RWPE2 (cell line): ENCODE measurements around the gene SPRR5.

ENCODE experiments used
- ATAC-seq: fragments of 200-7000 bp; cut with Tn5 transposase; 3 replicates; pipeline ENCODE4 v1.9.1; 2021; ENCODE audit warnings: low read depth
- DNase-seq: peaks from one replicate; pipeline ENCODE4 v3.0.0-alpha.2; 2020; ENCODE audit warnings: low spot score
- H3K27ac ChIP-seq: fragments of 450-650 bp; 2 replicates; pipeline ENCODE4 v1.5.1; 2017; ENCODE audit warnings: mild to moderate bottlenecking; ENCODE audit not compliant: poor library complexity, severe bottlenecking
- H3K27me3 ChIP-seq: fragments of 250-450 bp; sonication (Bioruptor Pico); 2 replicates; pipeline ENCODE4 v1.5.1; 2021; ENCODE audit warnings: mild to moderate bottlenecking, moderate library complexity; ENCODE audit not compliant: insufficient read depth, poor library complexity, severe bottlenecking
- H3K36me3 ChIP-seq: fragments of 250-450 bp; sonication (Bioruptor Pico); 2 replicates; pipeline ENCODE4 v1.5.1; 2020; ENCODE audit warnings: low read depth, mild to moderate bottlenecking, moderate library complexity
- H3K4me1 ChIP-seq: fragments of 250-450 bp; sonication (Bioruptor Pico); 2 replicates; pipeline ENCODE4 v1.5.1; 2021; ENCODE audit warnings: mild to moderate bottlenecking, moderate library complexity; ENCODE audit not compliant: insufficient read depth, poor library complexity, severe bottlenecking
- H3K4me3 ChIP-seq: fragments of 250-450 bp; sonication (Bioruptor Pico); 2 replicates; pipeline ENCODE4 v1.5.1; 2021; ENCODE audit warnings: mild to moderate bottlenecking, moderate library complexity; ENCODE audit not compliant: severe bottlenecking
- H3K9me3 ChIP-seq: fragments of 250-450 bp; sonication (Bioruptor Pico); 2 replicates; pipeline ENCODE4 v1.5.1; 2021; ENCODE audit warnings: mild to moderate bottlenecking, moderate library complexity; ENCODE audit not compliant: severe bottlenecking
- TF ChIP-seq, protein P1 (sequence below): fragments of 450-650 bp; IDR thresholded peaks from one replicate; pipeline ENCODE4 v1.5.1; 2017; ENCODE audit warnings: mild to moderate bottlenecking, moderate library complexity; ENCODE audit not compliant: poor library complexity, severe bottlenecking

The SPRR5 gene

DNA sequence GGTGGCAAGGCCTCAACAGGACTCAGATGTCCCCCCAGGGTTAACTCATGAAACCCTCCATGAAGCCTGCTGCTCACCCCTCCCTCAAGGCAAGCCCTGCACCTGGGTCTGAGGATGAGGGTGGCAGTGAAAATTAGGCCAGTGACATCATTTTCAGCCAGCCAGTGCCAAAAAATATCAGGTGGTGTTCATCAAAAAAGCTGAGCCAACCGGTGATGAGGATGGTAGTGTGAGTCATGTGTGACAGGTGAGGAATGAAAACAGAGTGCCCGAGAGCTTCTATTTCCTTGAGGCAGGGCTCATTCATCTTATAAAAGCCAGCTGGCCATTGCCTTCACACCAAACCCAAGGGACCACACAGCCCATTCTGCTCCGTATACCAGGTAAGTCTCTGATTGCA, 36.7 kb downstream of the SPRR5 start, which contains the start of gene SPRR1A:
Gene SPRR1A (plus strand): TSS at position 339 of the 400 bp plus-strand sequence. CDS start 1,150 bp downstream, outside the sequence.
- no peaks in the 10 kb centered on the region for H3K9me3 ChIP-seq
- no peaks in the 10 kb centered on the region for H3K36me3 ChIP-seq
- no peaks in the 10 kb centered on the region for H3K27me3 ChIP-seq
- ATAC-seq (peak; percentile 70; the same call in 2 of the 3 replicates), DNase-seq (no peak)
- H3K4me1 ChIP-seq: peaks cover 3% of the 10 kb centered on the region
- no peak within 1 kb of the TSS for H3K4me3 ChIP-seq
- TF ChIP-seq, protein P1, sequence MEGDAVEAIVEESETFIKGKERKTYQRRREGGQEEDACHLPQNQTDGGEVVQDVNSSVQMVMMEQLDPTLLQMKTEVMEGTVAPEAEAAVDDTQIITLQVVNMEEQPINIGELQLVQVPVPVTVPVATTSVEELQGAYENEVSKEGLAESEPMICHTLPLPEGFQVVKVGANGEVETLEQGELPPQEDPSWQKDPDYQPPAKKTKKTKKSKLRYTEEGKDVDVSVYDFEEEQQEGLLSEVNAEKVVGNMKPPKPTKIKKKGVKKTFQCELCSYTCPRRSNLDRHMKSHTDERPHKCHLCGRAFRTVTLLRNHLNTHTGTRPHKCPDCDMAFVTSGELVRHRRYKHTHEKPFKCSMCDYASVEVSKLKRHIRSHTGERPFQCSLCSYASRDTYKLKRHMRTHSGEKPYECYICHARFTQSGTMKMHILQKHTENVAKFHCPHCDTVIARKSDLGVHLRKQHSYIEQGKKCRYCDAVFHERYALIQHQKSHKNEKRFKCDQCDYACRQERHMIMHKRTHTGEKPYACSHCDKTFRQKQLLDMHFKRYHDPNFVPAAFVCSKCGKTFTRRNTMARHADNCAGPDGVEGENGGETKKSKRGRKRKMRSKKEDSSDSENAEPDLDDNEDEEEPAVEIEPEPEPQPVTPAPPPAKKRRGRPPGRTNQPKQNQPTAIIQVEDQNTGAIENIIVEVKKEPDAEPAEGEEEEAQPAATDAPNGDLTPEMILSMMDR: no peak
- H3K27ac ChIP-seq: no peak within 1 kb of the TSS

DNA sequence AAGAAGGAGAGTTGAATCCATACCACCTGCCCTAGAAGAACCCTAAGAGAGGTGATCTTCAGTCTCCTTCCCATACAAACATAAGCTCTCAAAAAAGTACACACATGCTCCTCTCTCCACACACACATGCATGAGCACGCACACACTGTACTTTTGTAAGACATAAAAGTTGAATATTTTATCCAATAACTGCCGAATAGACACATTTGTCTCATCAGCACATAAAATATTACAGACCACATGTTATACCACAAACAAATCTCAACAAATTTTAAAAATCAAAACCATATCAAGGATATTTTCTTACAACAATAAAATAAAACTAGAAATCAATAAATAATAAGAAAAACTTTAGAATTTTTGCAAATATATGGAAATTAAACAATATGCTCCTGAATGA, 39.6 kb downstream of the SPRR5 start:
- H3K4me1 ChIP-seq: peaks cover 3% of the 10 kb centered on the region
- TF ChIP-seq, protein P1: no peak
- no peaks in the 10 kb centered on the region for H3K36me3 ChIP-seq
- no peaks in the 10 kb centered on the region for H3K27me3 ChIP-seq
- ATAC-seq (no peak), DNase-seq (no peak)
- H3K4me3 ChIP-seq: no peak overlapping the region
- no peaks in the 10 kb centered on the region for H3K9me3 ChIP-seq
- H3K27ac ChIP-seq: no peak overlapping the region

DNA sequence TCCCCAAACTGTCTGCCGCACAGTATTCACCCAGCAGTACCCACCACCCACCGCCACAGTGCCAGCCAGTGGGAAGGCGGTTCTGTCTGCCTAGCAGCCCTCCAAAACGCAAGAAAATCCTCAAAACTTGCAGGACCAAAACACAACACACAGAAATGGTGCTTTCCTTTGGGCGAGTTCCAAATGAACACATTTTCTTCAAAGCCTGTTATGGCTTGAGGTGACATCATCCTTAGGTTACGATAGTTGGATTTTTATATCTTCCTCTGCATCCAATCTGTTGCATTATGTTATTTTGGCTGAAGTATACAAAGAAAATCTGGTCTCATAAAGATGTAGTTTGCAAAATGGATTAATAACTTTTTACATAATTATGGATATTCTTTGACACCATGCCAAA, 46.2 kb downstream of the SPRR5 start:
- no peaks in the 10 kb centered on the region for H3K9me3 ChIP-seq

DNA sequence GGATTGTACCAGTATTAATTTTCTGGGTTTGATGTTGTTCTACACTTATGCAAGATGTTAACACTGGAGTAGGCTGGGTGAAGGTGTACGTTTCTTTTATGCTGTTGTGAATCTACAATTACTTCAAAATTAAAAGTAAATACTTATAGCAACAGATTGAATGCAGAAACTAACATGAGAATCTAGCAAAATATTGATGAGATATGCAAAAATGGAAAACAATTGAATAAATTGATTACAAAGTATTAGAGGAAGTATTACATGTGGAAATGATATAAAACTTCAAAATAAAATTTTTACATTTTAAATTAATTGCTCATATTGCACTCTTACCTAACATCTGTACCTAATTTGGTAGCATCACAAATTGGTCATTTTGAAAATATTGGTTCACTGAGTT, 48.8 kb downstream of the SPRR5 start:
- TF ChIP-seq, protein P1: no peak
- Histone ChIP-seq H3K36me3 (no peaks in the 10 kb centered on the region), H3K27me3 (no peaks in the 10 kb centered on the region), H3K4me3 (no peak overlapping the region), H3K27ac (no peak overlapping the region), H3K4me1 (no peaks in the 10 kb centered on the region), H3K9me3 (no peaks in the 10 kb centered on the region)
- ATAC-seq (no peak), DNase-seq (no peak)

More for the DNA sequence above, 46.2 kb downstream of the SPRR5 start:
- ATAC-seq (no peak), DNase-seq (no peak)
- H3K4me3 ChIP-seq: no peak overlapping the region
- H3K4me1 ChIP-seq: no peaks in the 10 kb centered on the region
- TF ChIP-seq, protein P1: no peak
- no peak overlapping the region for H3K27ac ChIP-seq
- H3K27me3 ChIP-seq: no peaks in the 10 kb centered on the region
- no peaks in the 10 kb centered on the region for H3K36me3 ChIP-seq

DNA sequence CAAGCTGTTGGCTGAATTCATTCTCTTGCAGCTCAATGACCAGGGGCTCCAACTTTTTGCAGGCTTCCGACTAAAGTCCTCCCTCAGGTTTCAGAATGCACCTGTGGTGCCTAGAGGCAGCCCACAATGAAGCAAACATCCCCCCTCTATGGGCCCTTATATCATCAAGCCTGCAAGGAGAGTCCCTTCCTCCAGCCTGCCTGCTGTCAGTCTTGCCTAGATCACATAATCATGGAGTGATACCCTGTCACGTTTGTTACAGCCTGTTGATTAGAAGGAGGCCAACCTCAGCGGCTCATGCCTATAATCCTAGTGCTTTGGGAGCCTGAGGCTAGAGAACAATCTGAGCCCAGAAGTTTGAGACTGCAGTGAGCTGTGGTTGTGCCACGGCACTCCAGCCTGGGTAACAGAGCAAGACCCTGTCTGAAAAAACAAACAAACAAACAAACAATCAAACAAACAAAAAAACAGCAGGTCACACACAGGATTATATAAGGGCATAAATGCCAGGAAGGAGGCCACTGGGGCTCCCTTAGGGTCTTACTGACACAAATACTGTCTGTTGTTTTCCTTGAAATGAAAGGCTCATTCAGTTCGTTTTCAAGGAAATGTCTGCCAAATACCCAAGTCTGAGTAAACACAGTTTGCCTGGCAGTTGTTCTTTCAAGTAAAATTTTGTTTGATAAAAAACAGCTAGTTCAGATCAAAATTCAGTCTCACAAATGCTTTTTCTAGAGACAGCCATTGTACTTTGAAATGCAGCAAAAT, 49.8 kb downstream of the SPRR5 start:
- Histone ChIP-seq H3K4me3 (no peak overlapping the region), H3K4me1 (no peaks in the 10 kb centered on the region), H3K27ac (no peak overlapping the region), H3K27me3 (no peaks in the 10 kb centered on the region), H3K36me3 (no peaks in the 10 kb centered on the region), H3K9me3 (no peaks in the 10 kb centered on the region)
- TF ChIP-seq, protein P1: no peak
- DNase-seq: no peak
- no peak for ATAC-seq
